Measurements from ENCODE around the gene AKR1A1.

GRCh38 chr1:45508295-45509151 is 42.1 kb upstream of the AKR1A1 start:
- TF ChIP-seq, protein P1, sequence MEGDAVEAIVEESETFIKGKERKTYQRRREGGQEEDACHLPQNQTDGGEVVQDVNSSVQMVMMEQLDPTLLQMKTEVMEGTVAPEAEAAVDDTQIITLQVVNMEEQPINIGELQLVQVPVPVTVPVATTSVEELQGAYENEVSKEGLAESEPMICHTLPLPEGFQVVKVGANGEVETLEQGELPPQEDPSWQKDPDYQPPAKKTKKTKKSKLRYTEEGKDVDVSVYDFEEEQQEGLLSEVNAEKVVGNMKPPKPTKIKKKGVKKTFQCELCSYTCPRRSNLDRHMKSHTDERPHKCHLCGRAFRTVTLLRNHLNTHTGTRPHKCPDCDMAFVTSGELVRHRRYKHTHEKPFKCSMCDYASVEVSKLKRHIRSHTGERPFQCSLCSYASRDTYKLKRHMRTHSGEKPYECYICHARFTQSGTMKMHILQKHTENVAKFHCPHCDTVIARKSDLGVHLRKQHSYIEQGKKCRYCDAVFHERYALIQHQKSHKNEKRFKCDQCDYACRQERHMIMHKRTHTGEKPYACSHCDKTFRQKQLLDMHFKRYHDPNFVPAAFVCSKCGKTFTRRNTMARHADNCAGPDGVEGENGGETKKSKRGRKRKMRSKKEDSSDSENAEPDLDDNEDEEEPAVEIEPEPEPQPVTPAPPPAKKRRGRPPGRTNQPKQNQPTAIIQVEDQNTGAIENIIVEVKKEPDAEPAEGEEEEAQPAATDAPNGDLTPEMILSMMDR (IDR thresholded peaks at IDR 0.05; ENCODE audit: extremely low read depth in 1 of 2, insufficient read depth in 1 of 2, low read depth in 1 of 2, low read length in 2 of 2) = peak in 1 of 2 donors; percentile 10
- TF ChIP-seq POLR2AphosphoS5 (IDR thresholded peaks at IDR 0.05; ENCODE audit: insufficient read depth, low read depth, low read length) (peak; percentile 55), POLR2A (IDR thresholded peaks at IDR 0.05; ENCODE audit: low read depth, low read length) (peak; percentile 31), EZH2 (IDR thresholded peaks at IDR 0.05; ENCODE audit: borderline replicate concordance, low read depth, low read length, severe bottlenecking) (no peak)
- TF ChIP-seq, protein P2, sequence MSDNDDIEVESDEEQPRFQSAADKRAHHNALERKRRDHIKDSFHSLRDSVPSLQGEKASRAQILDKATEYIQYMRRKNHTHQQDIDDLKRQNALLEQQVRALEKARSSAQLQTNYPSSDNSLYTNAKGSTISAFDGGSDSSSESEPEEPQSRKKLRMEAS (IDR thresholded peaks at IDR 0.05; ENCODE audit: insufficient read depth, insufficient read length) = no peak

Measured in endothelial cell of umbilical vein (primary cell).